ENCODE measurements around the gene L3MBTL1. TPM values are rescaled to one million over a fixed set of nuclear protein-coding genes. Genes with fewer than 3 reads are reported as not detected.
"Not testable (repeated sequence)": the region's sequence is repeated elsewhere in the genome, so short reads cannot be mapped to it uniquely, and the experiment has no call there.

Gene L3MBTL1
- total and polyA plus RNA-seq, 7 experiments from 2014 or later: 0.74 to 24.7 (median 13.5) TPM

DNA sequence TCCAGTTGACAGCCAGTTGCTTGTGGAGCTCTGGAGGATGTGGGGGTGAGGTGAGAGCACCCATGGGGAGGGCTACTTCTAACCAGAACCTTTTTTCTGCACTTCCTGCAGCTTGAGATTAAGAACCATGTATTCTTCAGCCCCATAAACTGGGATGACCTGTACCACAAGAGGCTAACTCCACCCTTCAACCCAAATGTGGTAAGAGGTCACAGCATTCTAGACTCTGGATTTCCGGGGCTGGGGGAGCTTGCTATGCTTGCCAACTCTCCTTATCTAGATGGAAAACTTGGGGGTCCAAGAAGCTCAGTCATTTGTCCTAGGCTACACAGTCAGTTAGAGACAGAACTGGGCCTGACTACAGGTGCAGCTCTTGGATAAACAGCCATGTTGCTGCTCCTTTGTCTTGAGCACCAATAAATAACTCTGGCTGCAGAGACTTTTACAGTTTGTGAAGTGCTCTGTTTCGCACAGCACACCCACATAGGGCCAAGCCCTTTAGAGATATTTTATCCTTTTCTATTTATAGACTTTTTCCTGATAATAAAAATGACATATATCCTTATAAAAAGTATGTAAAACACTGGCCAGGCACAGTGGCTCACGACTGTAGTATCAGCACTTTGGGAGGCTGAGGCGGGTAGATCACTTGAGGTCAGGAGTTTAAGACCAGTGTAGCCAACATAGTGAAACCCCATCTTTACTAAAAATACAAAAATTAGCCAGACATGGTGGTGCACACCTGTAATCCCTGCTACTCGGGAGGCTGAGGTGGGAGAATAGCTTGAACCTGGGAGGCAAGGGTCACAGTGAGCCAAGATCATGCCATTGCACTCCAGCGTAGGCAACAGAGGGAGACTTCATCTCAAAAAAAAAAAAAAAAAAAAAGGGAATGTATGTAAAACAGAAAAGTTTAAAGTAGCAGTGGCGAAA lies 72.6 kb downstream of the L3MBTL1 start:
- no peak for ATAC-seq
- Mint-ChIP-seq H3K9me3 (no peaks in the 10 kb centered on the region), H3K4me1 (peaks cover 0 to 1% (median 0%) of the 10 kb centered on the region in 7 donors), H3K27me3 (peaks cover 0 to 12% (median 0%) of the 10 kb centered on the region in 5 donors), H3K36me3 (no peaks in the 10 kb centered on the region), H3K27ac (no peak overlapping the region), H3K4me3 (no peak overlapping the region)
- intact Hi-C loops (cut with micrococcal nuclease): no loop called here
- no peaks in the 10 kb centered on the region for H3K27me3 ChIP-seq (ENCODE audit: control insufficient read depth in 2 of 2, insufficient read depth in 2 of 2, low read length in 2 of 2)
- no peak overlapping the region for H3K27ac ChIP-seq (ENCODE audit: low read depth, low read length)
- ChIA-PET CTCF (no interaction called here), POLR2A (no interaction called here)
- H3K9me3 ChIP-seq (ENCODE audit: control insufficient read depth in 2 of 3, low read length in 3 of 3): no peaks in the 10 kb centered on the region
- DNase-seq: no peak
- H3K36me3 ChIP-seq (ENCODE audit: control insufficient read depth in 2 of 3, insufficient read depth in 3 of 3, low read length in 3 of 3): no peaks in the 10 kb centered on the region
- H3K4me1 ChIP-seq (ENCODE audit: control insufficient read depth in 2 of 2, insufficient read depth in 2 of 2, low read length in 2 of 2): no peaks in the 10 kb centered on the region
- no peak overlapping the region for H3K4me3 ChIP-seq (ENCODE audit: low read length)

DNA sequence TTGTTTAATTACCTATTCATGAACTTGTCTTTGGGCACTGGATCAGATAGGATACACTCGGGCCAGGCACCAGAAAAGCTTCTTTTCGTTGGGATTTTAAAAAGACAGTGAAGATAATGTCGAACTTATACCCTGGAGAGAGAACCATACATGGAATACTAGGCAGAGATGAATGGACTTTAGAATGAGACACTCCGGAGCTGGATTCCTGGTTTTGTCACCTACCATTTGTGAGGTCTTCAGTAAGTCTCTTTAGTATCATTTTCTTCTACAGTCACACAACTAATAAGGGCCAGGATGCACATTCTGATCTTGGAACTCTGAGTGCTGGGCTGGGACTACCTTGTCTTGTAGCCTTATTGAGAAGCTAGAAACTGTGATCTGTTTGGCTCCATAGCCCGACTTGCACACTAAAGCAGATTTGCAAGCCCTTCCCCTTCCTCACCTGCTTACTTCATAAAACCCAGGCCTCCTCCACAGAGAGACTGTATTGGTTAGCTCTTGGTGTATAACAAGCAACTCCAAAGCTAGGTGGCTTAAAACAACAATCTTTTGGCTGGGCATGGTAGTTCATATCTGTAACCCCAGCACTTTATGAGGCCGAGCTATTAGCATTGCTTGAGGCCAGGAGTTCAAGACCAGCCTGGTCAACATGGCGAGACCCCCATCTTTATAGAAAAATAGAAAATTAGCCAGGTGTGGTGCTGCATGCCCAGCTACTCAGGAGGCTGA lies 75.8 kb downstream of the L3MBTL1 start:
- ATAC-seq: no peak
- H3K9me3 Mint-ChIP-seq: no peaks in the 10 kb centered on the region
- H3K27me3 Mint-ChIP-seq: peaks cover 0 to 12% (median 0%) of the 10 kb centered on the region in 5 donors
- H3K4me1 Mint-ChIP-seq: peaks cover 0 to 1% (median 0%) of the 10 kb centered on the region in 7 donors
- no peaks in the 10 kb centered on the region for H3K9me3 ChIP-seq (ENCODE audit: control insufficient read depth in 2 of 3, low read length in 3 of 3)
- ChIA-PET CTCF (no interaction called here), POLR2A (no interaction called here)
- H3K36me3 ChIP-seq (ENCODE audit: control insufficient read depth in 2 of 3, insufficient read depth in 3 of 3, low read length in 3 of 3): no peaks in the 10 kb centered on the region
- DNase-seq: no peak
- peak overlapping the region in 1 of 9 donors; percentile 10 for H3K27ac Mint-ChIP-seq
- H3K4me3 ChIP-seq (ENCODE audit: low read length): no peak overlapping the region
- H3K4me3 Mint-ChIP-seq: no peak overlapping the region
- H3K4me1 ChIP-seq (ENCODE audit: control insufficient read depth in 2 of 2, insufficient read depth in 2 of 2, low read length in 2 of 2): no peaks in the 10 kb centered on the region
- peaks cover 0 to 4% (median 0%) of the 10 kb centered on the region in 5 donors for H3K36me3 Mint-ChIP-seq
- no peaks in the 10 kb centered on the region for H3K27me3 ChIP-seq (ENCODE audit: control insufficient read depth in 2 of 2, insufficient read depth in 2 of 2, low read length in 2 of 2)
- no peak overlapping the region for H3K27ac ChIP-seq (ENCODE audit: low read depth, low read length)
- intact Hi-C loops (cut with micrococcal nuclease): no loop called here

DNA sequence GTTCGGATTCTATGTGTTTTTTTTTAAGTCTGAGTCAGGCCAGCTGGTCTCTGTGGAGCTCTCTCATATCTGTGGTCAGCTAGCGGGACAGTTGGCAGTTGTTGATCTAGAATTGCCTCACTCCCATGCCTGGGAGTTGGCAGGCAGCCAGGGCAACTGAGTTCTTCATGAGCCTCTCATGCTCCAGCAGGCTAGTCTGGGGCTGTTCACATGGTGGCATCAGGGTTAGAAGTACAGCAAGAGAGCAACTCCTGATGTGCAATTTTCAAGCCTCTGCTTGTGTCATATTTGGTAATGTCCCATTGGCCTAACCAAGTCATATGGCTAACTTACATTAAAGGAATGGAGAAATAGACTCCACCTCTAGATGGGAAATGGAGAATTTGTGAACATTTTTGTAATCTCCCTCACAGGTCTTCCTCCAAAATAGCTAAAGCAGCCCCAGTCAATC lies 76.5 kb downstream of the L3MBTL1 start:
- H3K27ac Mint-ChIP-seq: no peak overlapping the region
- intact Hi-C loops (cut with micrococcal nuclease): no loop called here
- peaks cover 0 to 11% (median 0%) of the 10 kb centered on the region in 5 donors for H3K27me3 Mint-ChIP-seq
- POLR2A ChIA-PET: interaction anchor here (1.6 kb wide), 1 partner anchor 12 kb away, joined by 3 read pairs; no protein-coding TSS in a partner anchor
- no peaks in the 10 kb centered on the region for H3K9me3 Mint-ChIP-seq
- no peak for DNase-seq
- Histone ChIP-seq H3K36me3 (ENCODE audit: control insufficient read depth in 2 of 3, insufficient read depth in 3 of 3, low read length in 3 of 3) (no peaks in the 10 kb centered on the region), H3K27ac (ENCODE audit: low read depth, low read length) (no peak overlapping the region), H3K4me1 (ENCODE audit: control insufficient read depth in 2 of 2, insufficient read depth in 2 of 2, low read length in 2 of 2) (no peaks in the 10 kb centered on the region), H3K27me3 (ENCODE audit: control insufficient read depth in 2 of 2, insufficient read depth in 2 of 2, low read length in 2 of 2) (no peaks in the 10 kb centered on the region), H3K4me3 (ENCODE audit: low read length) (no peak overlapping the region), H3K9me3 (ENCODE audit: control insufficient read depth in 2 of 3, low read length in 3 of 3) (no peaks in the 10 kb centered on the region)
- CTCF ChIA-PET: no interaction called here
- no peak overlapping the region for H3K4me3 Mint-ChIP-seq
- peaks cover 0 to 4% (median 0%) of the 10 kb centered on the region in 5 donors for H3K36me3 Mint-ChIP-seq
- ATAC-seq: peak; percentile 36
- H3K4me1 Mint-ChIP-seq: peaks cover 0 to 1% (median 0%) of the 10 kb centered on the region in 7 donors

DNA sequence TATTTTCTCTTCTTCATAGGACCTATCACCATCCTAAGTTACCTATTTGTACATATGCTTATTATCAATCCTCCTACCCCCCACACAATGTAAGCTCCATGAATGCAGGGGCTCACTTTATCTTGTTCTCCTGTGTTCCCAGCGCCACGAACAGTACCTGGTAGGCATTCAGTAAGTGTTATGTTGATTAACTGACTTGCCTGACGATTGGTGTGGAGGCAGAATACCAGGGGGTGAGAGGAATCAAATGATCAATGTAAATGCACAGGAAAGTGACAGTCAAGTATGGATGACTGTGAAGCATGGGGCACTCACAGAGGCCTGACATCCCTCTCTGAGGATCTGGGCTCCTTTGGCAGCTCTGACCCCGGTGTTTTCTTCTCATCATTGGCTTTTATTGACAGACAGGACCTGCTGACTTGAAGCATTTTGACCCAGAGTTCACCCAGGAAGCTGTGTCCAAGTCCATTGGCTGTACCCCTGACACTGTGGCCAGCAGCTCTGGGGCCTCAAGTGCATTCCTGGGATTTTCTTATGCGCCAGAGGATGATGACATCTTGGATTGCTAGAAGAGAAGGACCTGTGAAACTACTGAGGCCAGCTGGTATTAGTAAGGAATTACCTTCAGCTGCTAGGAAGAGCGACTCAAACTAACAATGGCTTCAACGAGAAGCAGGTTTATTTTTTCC lies 77.1 kb downstream of the L3MBTL1 start:
- Histone ChIP-seq H3K4me3 (ENCODE audit: low read length) (no peak overlapping the region), H3K9me3 (ENCODE audit: control insufficient read depth in 2 of 3, low read length in 3 of 3) (no peaks in the 10 kb centered on the region), H3K27me3 (ENCODE audit: control insufficient read depth in 2 of 2, insufficient read depth in 2 of 2, low read length in 2 of 2) (no peaks in the 10 kb centered on the region), H3K27ac (ENCODE audit: low read depth, low read length) (no peak overlapping the region), H3K4me1 (ENCODE audit: control insufficient read depth in 2 of 2, insufficient read depth in 2 of 2, low read length in 2 of 2) (no peaks in the 10 kb centered on the region), H3K36me3 (ENCODE audit: control insufficient read depth in 2 of 3, insufficient read depth in 3 of 3, low read length in 3 of 3) (no peaks in the 10 kb centered on the region)
- peaks cover 0 to 8% (median 0%) of the 10 kb centered on the region in 5 donors for H3K27me3 Mint-ChIP-seq
- POLR2A ChIA-PET: interaction anchor here (1.6 kb wide), 1 partner anchor 12 kb away, joined by 3 read pairs; no protein-coding TSS in a partner anchor
- peaks cover 0 to 2% (median 0%) of the 10 kb centered on the region in 7 donors for H3K4me1 Mint-ChIP-seq
- H3K36me3 Mint-ChIP-seq: peaks cover 0 to 4% (median 0%) of the 10 kb centered on the region in 5 donors
- no peak overlapping the region for H3K4me3 Mint-ChIP-seq
- DNase-seq: no peak
- no peak for ATAC-seq
- CTCF ChIA-PET: no interaction called here
- H3K27ac Mint-ChIP-seq: no peak overlapping the region
- intact Hi-C loops (cut with micrococcal nuclease): no loop called here
- no peaks in the 10 kb centered on the region for H3K9me3 Mint-ChIP-seq

DNA sequence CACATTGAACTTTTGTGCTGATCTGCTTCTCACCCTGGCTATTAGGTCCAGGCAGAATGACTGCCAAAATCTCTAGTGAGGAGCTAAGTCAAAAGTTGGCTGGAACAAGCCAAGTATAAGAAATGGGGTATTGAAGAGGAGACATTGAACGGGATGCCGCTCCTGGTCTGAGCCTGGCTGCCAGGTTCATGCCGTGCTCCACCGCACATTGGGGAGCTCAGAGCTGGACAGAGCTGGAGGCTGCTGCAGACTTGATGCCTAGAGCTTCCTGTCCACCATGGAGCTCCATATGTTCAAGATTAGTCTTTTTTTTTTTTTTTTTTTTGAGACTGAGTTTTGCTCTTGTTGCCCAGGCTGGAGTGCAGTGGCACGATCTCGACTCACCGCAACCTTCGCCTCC lies 79.1 kb downstream of the L3MBTL1 start:
- no peak overlapping the region for H3K27ac ChIP-seq (ENCODE audit: low read depth, low read length)
- H3K27me3 Mint-ChIP-seq: peaks cover 0 to 8% (median 0%) of the 10 kb centered on the region in 5 donors
- H3K27me3 ChIP-seq (ENCODE audit: control insufficient read depth in 2 of 2, insufficient read depth in 2 of 2, low read length in 2 of 2): no peaks in the 10 kb centered on the region
- no peak overlapping the region for H3K4me3 Mint-ChIP-seq
- intact Hi-C loops (cut with micrococcal nuclease): no loop called here
- H3K4me1 ChIP-seq (ENCODE audit: control insufficient read depth in 2 of 2, insufficient read depth in 2 of 2, low read length in 2 of 2): peaks cover 5 to 9% of the 10 kb centered on the region in 2 donors
- CTCF ChIA-PET: interaction anchor here (0.6 kb wide), 3 partner anchors 27 to 946 kb away, joined by 3 read pairs; no protein-coding TSS in a partner anchor
- DNase-seq (no peak), ATAC-seq (no peak)
- peaks cover 0 to 4% (median 0%) of the 10 kb centered on the region in 5 donors for H3K36me3 Mint-ChIP-seq
- H3K27ac Mint-ChIP-seq: no peak overlapping the region
- H3K4me1 Mint-ChIP-seq: peaks cover 14 to 20% (median 17%) of the 10 kb centered on the region in 7 donors
- no peaks in the 10 kb centered on the region for H3K9me3 Mint-ChIP-seq
- no peak overlapping the region for H3K4me3 ChIP-seq (ENCODE audit: low read length)
- H3K9me3 ChIP-seq (ENCODE audit: control insufficient read depth in 2 of 3, low read length in 3 of 3): no peaks in the 10 kb centered on the region
- no peaks in the 10 kb centered on the region for H3K36me3 ChIP-seq (ENCODE audit: control insufficient read depth in 2 of 3, insufficient read depth in 3 of 3, low read length in 3 of 3)
- POLR2A ChIA-PET: no interaction called here

DNA sequence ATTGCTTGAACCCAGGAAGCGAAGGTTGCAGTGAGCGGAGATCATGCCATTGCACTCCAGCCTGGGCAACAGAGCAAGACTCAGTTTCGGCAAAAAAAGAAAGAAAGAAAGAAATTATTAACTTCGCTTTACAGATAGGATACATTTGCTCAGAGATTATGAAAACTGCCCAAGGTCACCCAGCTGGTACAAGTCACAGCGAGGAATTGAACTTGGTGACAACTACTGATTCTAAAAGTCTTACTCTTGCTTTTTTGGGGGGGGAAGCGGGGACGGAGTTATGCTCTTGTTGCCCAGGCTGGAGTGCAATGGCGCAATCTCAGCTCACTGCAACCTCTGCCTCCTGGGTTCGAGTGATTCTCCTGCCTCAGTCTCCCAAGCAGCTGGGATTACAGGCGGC lies 81.0 kb downstream of the L3MBTL1 start:
- Mint-ChIP-seq H3K4me3 (peak overlapping the region in 3 of 10 donors; percentile 8 to 47 (median 44)), H3K4me1 (peaks cover 18 to 21% (median 21%) of the 10 kb centered on the region in 7 donors)
- intact Hi-C loops (cut with micrococcal nuclease); H3K27ac Mint-ChIP-seq; ATAC-seq; CTCF ChIA-PET; H3K27ac ChIP-seq (ENCODE audit: low read depth, low read length); H3K9me3 Mint-ChIP-seq; H3K9me3 ChIP-seq (ENCODE audit: control insufficient read depth in 2 of 3, low read length in 3 of 3); H3K36me3 Mint-ChIP-seq; DNase-seq; H3K36me3 ChIP-seq (ENCODE audit: control insufficient read depth in 2 of 3, insufficient read depth in 3 of 3, low read length in 3 of 3); H3K27me3 Mint-ChIP-seq; H3K4me3 ChIP-seq (ENCODE audit: low read length); H3K27me3 ChIP-seq (ENCODE audit: control insufficient read depth in 2 of 2, insufficient read depth in 2 of 2, low read length in 2 of 2); POLR2A ChIA-PET: not testable (repeated sequence)
- peaks cover 5 to 10% of the 10 kb centered on the region in 2 donors for H3K4me1 ChIP-seq (ENCODE audit: control insufficient read depth in 2 of 2, insufficient read depth in 2 of 2, low read length in 2 of 2)

All from naive thymus-derived CD4-positive, alpha-beta T cell (primary cell).